Progenitor cell of endocrine pancreas (in vitro differentiated cells): ENCODE results near the gene FBXL13. TPM values are rescaled to one million over a fixed set of nuclear protein-coding genes. Genes with fewer than 3 reads are reported as not detected.

ENCODE experiments used
- DNase-seq: peaks from one replicate; pipeline ENCODE4 v3.0.0; 2021; ENCODE audit warnings: low spot score; ENCODE audit not compliant: unreplicated experiment
- H3K27ac Mint-ChIP-seq: 2 replicates; pipeline ENCODE4 v1.8.0; 2021; ENCODE audit warnings: mild to moderate bottlenecking, moderate library complexity, mixed read lengths
- H3K27me3 Mint-ChIP-seq: 2 replicates; pipeline ENCODE4 v1.8.0; 2021; ENCODE audit warnings: mixed read lengths
- H3K36me3 Mint-ChIP-seq: 2 replicates; pipeline ENCODE4 v1.8.0; 2022; ENCODE audit warnings: mixed read lengths; ENCODE audit not compliant: insufficient read depth
- H3K4me1 Mint-ChIP-seq: 2 replicates; pipeline ENCODE4 v1.8.0; 2021; ENCODE audit warnings: low read depth, mixed read lengths
- H3K4me3 Mint-ChIP-seq: 2 replicates; pipeline ENCODE4 v1.8.0; 2021; ENCODE audit warnings: low read depth, mild to moderate bottlenecking, moderate library complexity, mixed read lengths
- H3K9me3 Mint-ChIP-seq: 2 replicates; pipeline ENCODE4 v1.8.0; 2021; ENCODE audit warnings: low read depth, mixed read lengths
- long read RNA-seq: library from polyadenylated mRNA; unstranded; transcript quantifications from one replicate; pipeline ENCODE4 v2.0.0, GENCODE V29; 2020
- total RNA-seq: library from RNA; stranded (reverse); gene quantifications from 2 replicates; pipeline ENCODE4 v1.2.1, GENCODE V29; 2021
- TF ChIP-seq, protein P1 (sequence below): fragments of 200-600 bp; sonication (generic); IDR thresholded peaks from one replicate; pipeline ENCODE4 v1.5.0; 2021; ENCODE audit warnings: antibody characterized with exemption, mild to moderate bottlenecking; ENCODE audit not compliant: unreplicated experiment

FBXL13 gene
- 9.1 and 9.2 TPM in 2 replicates for total RNA-seq
- long read RNA-seq, partial matches to known transcripts: 0 of 4 reads
- long read RNA-seq, other reads (novel, unspliced or antisense): 4 of 4 reads

DNA sequence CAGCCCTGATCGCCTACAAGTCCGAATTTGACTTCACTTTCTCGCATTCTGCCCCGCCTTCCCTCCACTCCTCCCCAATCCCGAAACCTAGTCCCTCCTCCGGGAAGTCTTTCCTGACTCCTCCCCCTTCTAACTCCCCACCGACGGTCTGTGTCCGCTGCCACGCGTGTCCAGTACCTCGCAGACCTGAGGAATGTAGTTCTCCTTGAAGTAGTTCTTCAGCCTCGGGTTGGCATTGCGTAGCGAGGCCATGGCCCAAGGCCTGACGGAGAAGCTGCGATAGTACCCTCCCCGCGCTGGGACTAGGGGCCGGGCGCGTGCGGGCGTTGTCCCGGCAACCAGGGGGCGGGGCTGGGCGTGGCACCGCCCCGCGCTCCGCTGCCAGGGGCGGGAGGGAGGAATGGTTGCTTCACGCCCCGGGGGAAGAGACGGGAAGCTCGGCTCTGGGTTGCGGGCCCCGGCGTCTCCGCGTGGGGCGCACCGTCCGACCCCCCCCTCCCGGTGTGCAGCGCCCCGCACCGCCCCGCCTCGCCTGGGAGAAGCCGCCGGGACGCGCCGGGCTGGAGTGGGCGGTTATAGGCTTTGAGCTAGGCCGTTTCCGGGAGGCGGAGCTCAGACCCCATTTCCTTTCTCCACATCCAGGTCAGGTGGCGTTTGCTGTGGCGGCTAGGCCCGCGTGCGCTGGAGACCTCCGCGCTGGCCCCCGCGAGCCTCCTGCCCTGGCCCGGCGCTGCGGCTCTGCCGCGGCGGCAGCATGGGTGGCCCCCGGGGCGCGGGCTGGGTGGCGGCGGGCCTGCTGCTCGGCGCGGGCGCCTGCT, at the start of gene FBXL13, which contains the start of gene ARMC10:
Gene FBXL13, minus strand, starts transcription at position 278 of the 818 bp plus-strand sequence.
Gene ARMC10, plus strand, starts transcription at position 622 of the 818 bp plus-strand sequence. Its CDS starts 133 bp downstream, at position 755.
- Mint-ChIP-seq H3K27ac (peak within 1 kb of the TSS; percentile 98), H3K4me1 (peaks cover 15% of the 10 kb centered on the region), H3K27me3 (no peaks in the 10 kb centered on the region), H3K9me3 (no peaks in the 10 kb centered on the region), H3K4me3 (peak within 1 kb of the TSS; percentile 97), H3K36me3 (peaks cover 7% of the 10 kb centered on the region)
- TF ChIP-seq, protein P1, sequence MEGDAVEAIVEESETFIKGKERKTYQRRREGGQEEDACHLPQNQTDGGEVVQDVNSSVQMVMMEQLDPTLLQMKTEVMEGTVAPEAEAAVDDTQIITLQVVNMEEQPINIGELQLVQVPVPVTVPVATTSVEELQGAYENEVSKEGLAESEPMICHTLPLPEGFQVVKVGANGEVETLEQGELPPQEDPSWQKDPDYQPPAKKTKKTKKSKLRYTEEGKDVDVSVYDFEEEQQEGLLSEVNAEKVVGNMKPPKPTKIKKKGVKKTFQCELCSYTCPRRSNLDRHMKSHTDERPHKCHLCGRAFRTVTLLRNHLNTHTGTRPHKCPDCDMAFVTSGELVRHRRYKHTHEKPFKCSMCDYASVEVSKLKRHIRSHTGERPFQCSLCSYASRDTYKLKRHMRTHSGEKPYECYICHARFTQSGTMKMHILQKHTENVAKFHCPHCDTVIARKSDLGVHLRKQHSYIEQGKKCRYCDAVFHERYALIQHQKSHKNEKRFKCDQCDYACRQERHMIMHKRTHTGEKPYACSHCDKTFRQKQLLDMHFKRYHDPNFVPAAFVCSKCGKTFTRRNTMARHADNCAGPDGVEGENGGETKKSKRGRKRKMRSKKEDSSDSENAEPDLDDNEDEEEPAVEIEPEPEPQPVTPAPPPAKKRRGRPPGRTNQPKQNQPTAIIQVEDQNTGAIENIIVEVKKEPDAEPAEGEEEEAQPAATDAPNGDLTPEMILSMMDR: peak; percentile 44
- peak; percentile 82 for DNase-seq

- Mint-ChIP-seq H3K4me3 (no peak overlapping the region), H3K27me3 (no peaks in the 10 kb centered on the region), H3K9me3 (no peaks in the 10 kb centered on the region), H3K36me3 (peaks cover 27% of the 10 kb centered on the region), H3K4me1 (no peaks in the 10 kb centered on the region), H3K27ac (no peak overlapping the region)
- TF ChIP-seq, protein P1: no peak
- no peak for DNase-seq
These were observed 48.9 kb upstream of the FBXL13 start for GRCh38 chr7:103123529-103123928.

DNA sequence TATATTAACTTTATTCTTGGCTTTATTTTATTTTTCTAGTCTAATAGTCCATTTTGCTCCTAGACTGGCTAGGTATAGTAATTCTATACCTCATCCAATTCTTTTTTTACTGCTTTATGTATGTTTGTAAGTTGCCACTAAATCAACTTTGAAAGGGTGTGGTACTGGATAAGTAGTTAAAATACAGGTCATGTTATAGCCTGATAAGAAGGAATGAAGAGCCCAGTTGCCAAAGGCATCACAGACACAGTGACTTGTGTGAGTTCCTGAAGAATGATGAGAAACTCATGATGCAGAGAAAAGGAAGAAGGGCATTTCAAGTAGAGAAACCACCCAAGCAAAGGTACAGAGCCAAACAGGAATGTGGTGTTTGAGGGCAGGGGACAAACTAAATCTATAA, 47.0 kb upstream of the FBXL13 start:
- Mint-ChIP-seq H3K27me3 (no peaks in the 10 kb centered on the region), H3K36me3 (peaks cover 15% of the 10 kb centered on the region), H3K27ac (no peak overlapping the region), H3K4me1 (no peaks in the 10 kb centered on the region), H3K9me3 (no peaks in the 10 kb centered on the region), H3K4me3 (no peak overlapping the region)
- TF ChIP-seq, protein P1: no peak
- DNase-seq: no peak

GRCh38 chr7:103120362-103120761, 45.8 kb upstream of the FBXL13 start:
- Mint-ChIP-seq H3K4me3 (no peak overlapping the region), H3K36me3 (peaks cover 11% of the 10 kb centered on the region), H3K4me1 (no peaks in the 10 kb centered on the region), H3K27me3 (no peaks in the 10 kb centered on the region), H3K27ac (no peak overlapping the region), H3K9me3 (no peaks in the 10 kb centered on the region)
- TF ChIP-seq, protein P1: no peak
- DNase-seq: no peak

DNA sequence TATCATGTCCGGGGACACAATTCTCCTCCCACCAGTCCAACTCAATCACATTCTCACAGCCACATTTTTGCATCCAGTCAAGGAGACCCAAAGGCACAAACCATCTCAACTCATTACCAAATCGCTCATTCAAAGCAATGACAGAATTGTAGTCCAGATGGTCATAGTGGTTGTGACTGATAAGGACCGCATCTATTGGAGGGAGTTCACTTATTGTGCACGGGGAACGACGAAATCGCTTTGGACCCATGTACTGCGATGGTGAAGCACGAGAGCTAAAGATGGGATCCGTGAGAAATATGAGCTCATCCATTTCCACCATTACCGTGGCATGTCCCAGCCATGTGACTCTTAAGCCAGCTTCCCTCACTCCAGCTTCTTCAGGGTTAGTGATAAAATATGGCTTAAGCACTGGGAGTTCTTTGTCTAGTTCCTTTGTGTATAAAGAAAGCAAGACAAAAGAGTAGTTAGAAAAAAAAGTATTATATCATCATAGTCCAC, 45.2 kb upstream of the FBXL13 start:
- TF ChIP-seq, protein P1: no peak
- Mint-ChIP-seq H3K27me3 (no peaks in the 10 kb centered on the region), H3K27ac (no peak overlapping the region), H3K36me3 (peaks cover 11% of the 10 kb centered on the region), H3K4me3 (no peak overlapping the region), H3K9me3 (no peaks in the 10 kb centered on the region), H3K4me1 (no peaks in the 10 kb centered on the region)
- DNase-seq: no peak
